UCSD-AML1 (cell line): ENCODE results near the gene PRUNE1.

Experiments
- DNase-seq: peaks from one replicate; lab custom pipeline; 2025; ENCODE audit not compliant: unreplicated experiment; lab: John Stamatoyannopoulos, UW

Gene PRUNE1

GRCh38 chr1:151008244-151009205, at the start of gene PRUNE1:
Gene PRUNE1 (plus strand): TSS chr1:151008449. CDS start chr1:151008633, 184 bp downstream.
- peak; percentile 98 for DNase-seq

GRCh38 chr1:150960646-150961045, 47.6 kb upstream of the PRUNE1 start:
- no peak for DNase-seq

- no peak for DNase-seq
Observed at GRCh38 chr1:150961756-150962155, 46.5 kb upstream of the PRUNE1 start.

- no peak for DNase-seq
Observed at GRCh38 chr1:150963321-150964163, 44.7 kb upstream of the PRUNE1 start.

- DNase-seq, result no peak
Observed at GRCh38 chr1:150964164-150964489, 44.1 kb upstream of the PRUNE1 start.

GRCh38 chr1:150965605-150966004, 42.6 kb upstream of the PRUNE1 start:
- no peak for DNase-seq

GRCh38 chr1:150966011-150966410, 42.2 kb upstream of the PRUNE1 start:
- no peak for DNase-seq

- no peak for DNase-seq
Observed at GRCh38 chr1:150967936-150968335, 40.3 kb upstream of the PRUNE1 start.

GRCh38 chr1:150968491-150968890, 39.8 kb upstream of the PRUNE1 start:
- DNase-seq, result no peak

GRCh38 chr1:150969626-150970025, 38.6 kb upstream of the PRUNE1 start:
- no peak for DNase-seq

- DNase-seq, result no peak
Observed at GRCh38 chr1:150970808-150971582, 37.3 kb upstream of the PRUNE1 start.

GRCh38 chr1:150971583-150972416, 36.4 kb upstream of the PRUNE1 start:
- no peak for DNase-seq

GRCh38 chr1:150972417-150972940, 35.8 kb upstream of the PRUNE1 start:
- DNase-seq, result no peak

- DNase-seq, result no peak
Observed at GRCh38 chr1:150973258-150973835, 34.9 kb upstream of the PRUNE1 start.

- DNase-seq, result peak; percentile 51
Observed at GRCh38 chr1:150973836-150974579, 34.2 kb upstream of the PRUNE1 start.

- DNase-seq, result peak; percentile 84
Observed at GRCh38 chr1:150974580-150975478, 33.4 kb upstream of the PRUNE1 start, which contains the start of gene CERS2. Gene CERS2 (minus strand): TSS chr1:150974835. CDS start chr1:150969090, 5,745 bp downstream.

GRCh38 chr1:150976401-150976821, 31.8 kb upstream of the PRUNE1 start:
- no peak for DNase-seq
